ENCODE results near the gene GAPDHS.

Gene GAPDHS

GRCh38 chr19:35510626-35510964, 22.7 kb upstream of the GAPDHS start:
- DNase-seq (ENCODE audit: low read depth in 2 of 2), result no peak

- DNase-seq (ENCODE audit: low read depth in 2 of 2), result no peak
Measured at GRCh38 chr19:35511337-35511736, 21.9 kb upstream of the GAPDHS start.

GRCh38 chr19:35512831-35513627, 20.2 kb upstream of the GAPDHS start:
- DNase-seq (ENCODE audit: low read depth in 2 of 2), result no peak

- DNase-seq (ENCODE audit: low read depth in 2 of 2), result no peak
Measured at GRCh38 chr19:35513628-35514281, 19.5 kb upstream of the GAPDHS start, which contains the start of gene DMKN. Gene DMKN (minus strand): TSS chr19:35513649. CDS start chr19:35513475, 174 bp downstream.

- DNase-seq (ENCODE audit: low read depth in 2 of 2), result no peak
Measured at GRCh38 chr19:35514282-35514809, 18.9 kb upstream of the GAPDHS start.

- no peak for DNase-seq (ENCODE audit: low read depth in 2 of 2)
Measured at GRCh38 chr19:35516310-35516709, 16.9 kb upstream of the GAPDHS start.

GRCh38 chr19:35517342-35517741, 15.9 kb upstream of the GAPDHS start:
- no peak for DNase-seq (ENCODE audit: low read depth in 2 of 2)

GRCh38 chr19:35518313-35518712, 14.9 kb upstream of the GAPDHS start:
- DNase-seq (ENCODE audit: low read depth in 2 of 2), result no peak

- DNase-seq (ENCODE audit: low read depth in 2 of 2), result no peak
Measured at GRCh38 chr19:35519291-35519690, 14.0 kb upstream of the GAPDHS start.

- DNase-seq (ENCODE audit: low read depth in 2 of 2), result no peak
Measured at GRCh38 chr19:35521124-35521743, 12.0 kb upstream of the GAPDHS start.

GRCh38 chr19:35522745-35523327, 10.4 kb upstream of the GAPDHS start:
- no peak for DNase-seq (ENCODE audit: low read depth in 2 of 2)

GRCh38 chr19:35524181-35524837, 8.9 kb upstream of the GAPDHS start:
- no peak for DNase-seq (ENCODE audit: low read depth in 2 of 2)

GRCh38 chr19:35525873-35526272, 7.4 kb upstream of the GAPDHS start:
- no peak for DNase-seq (ENCODE audit: low read depth in 2 of 2)

- no peak for DNase-seq (ENCODE audit: low read depth in 2 of 2)
Measured at GRCh38 chr19:35528218-35529038, 4.8 kb upstream of the GAPDHS start, which contains the start of gene SBSN. Gene SBSN (minus strand): TSS chr19:35528311. CDS start chr19:35528281, 30 bp downstream.

- DNase-seq (ENCODE audit: low read depth in 2 of 2), result no peak
Measured at GRCh38 chr19:35529241-35530218, 3.7 kb upstream of the GAPDHS start.

- no peak for DNase-seq (ENCODE audit: low read depth in 2 of 2)
Measured at GRCh38 chr19:35531291-35531690, 2.0 kb upstream of the GAPDHS start.

GRCh38 chr19:35533822-35534392, 651 bp downstream of the GAPDHS start:
- no peak for DNase-seq (ENCODE audit: low read depth in 2 of 2)

- no peak for DNase-seq (ENCODE audit: low read depth in 2 of 2)
Measured at GRCh38 chr19:35534803-35535480, 1.7 kb downstream of the GAPDHS start.

GRCh38 chr19:35539314-35539713, 6.1 kb downstream of the GAPDHS start:
- DNase-seq (ENCODE audit: low read depth in 2 of 2), result no peak
